KMS-11 (cell line): Measurements from ENCODE around the gene COX19.

Experiments
- H2AFZ ChIP-seq: fragments of 200-600 bp; sonication (generic); 2 replicates; pipeline ENCODE4 v1.6.1; 2016; ENCODE audit warnings: antibody characterized with exemption, mixed run types, low read depth
- H3K27ac ChIP-seq: fragments of 200-600 bp; sonication (generic); 2 replicates; pipeline ENCODE4 v1.6.1; 2016; ENCODE audit warnings: mild to moderate bottlenecking, mixed run types
- H3K27me3 ChIP-seq: fragments of 200-600 bp; sonication (generic); 2 replicates; pipeline ENCODE4 v1.6.1; 2017; ENCODE audit warnings: mild to moderate bottlenecking, low read depth, mixed run types, moderate library complexity; ENCODE audit not compliant: insufficient read depth
- H3K36me3 ChIP-seq: fragments of 200-600 bp; sonication (generic); 2 replicates; pipeline ENCODE4 v1.6.1; 2017; ENCODE audit warnings: mild to moderate bottlenecking, mixed run types; ENCODE audit not compliant: insufficient read depth
- H3K4me1 ChIP-seq: fragments of 200-600 bp; sonication (generic); 2 replicates; pipeline ENCODE4 v1.6.1; 2016; ENCODE audit warnings: mild to moderate bottlenecking, low read depth, mixed run types; ENCODE audit not compliant: poor library complexity, severe bottlenecking
- H3K4me2 ChIP-seq: fragments of 200-600 bp; sonication (generic); 2 replicates; pipeline ENCODE4 v1.7.0; 2016; ENCODE audit warnings: mild to moderate bottlenecking, mixed run types
- H3K4me3 ChIP-seq: fragments of 200-600 bp; sonication (generic); IDR thresholded peaks from 2 replicates; pipeline ENCODE4 v1.6.1; 2017; ENCODE audit warnings: low read depth, low read length, mixed read lengths; ENCODE audit not compliant: insufficient read depth
- H3K79me2 ChIP-seq: fragments of 200-600 bp; sonication (generic); 2 replicates; pipeline ENCODE4 v1.6.1; 2016; ENCODE audit warnings: low read depth, mixed run types; ENCODE audit not compliant: insufficient read depth
- H3K9ac ChIP-seq: fragments of 200-600 bp; sonication (generic); 2 replicates; pipeline ENCODE4 v1.6.1; 2016; ENCODE audit warnings: mild to moderate bottlenecking, mixed run types
- H4K20me1 ChIP-seq: fragments of 200-600 bp; sonication (generic); 2 replicates; pipeline ENCODE4 v1.6.1; 2016; ENCODE audit warnings: mild to moderate bottlenecking, mixed run types; ENCODE audit not compliant: insufficient read depth
- TF ChIP-seq, protein P1 (sequence below): fragments of 200-600 bp; sonication (generic); conservative IDR thresholded peaks from 2 replicates; pipeline ENCODE4 v1.6.1; 2017; ENCODE audit warnings: low read depth, mild to moderate bottlenecking, antibody characterized with exemption, low read length, moderate library complexity, mixed read lengths

The COX19 gene

DNA sequence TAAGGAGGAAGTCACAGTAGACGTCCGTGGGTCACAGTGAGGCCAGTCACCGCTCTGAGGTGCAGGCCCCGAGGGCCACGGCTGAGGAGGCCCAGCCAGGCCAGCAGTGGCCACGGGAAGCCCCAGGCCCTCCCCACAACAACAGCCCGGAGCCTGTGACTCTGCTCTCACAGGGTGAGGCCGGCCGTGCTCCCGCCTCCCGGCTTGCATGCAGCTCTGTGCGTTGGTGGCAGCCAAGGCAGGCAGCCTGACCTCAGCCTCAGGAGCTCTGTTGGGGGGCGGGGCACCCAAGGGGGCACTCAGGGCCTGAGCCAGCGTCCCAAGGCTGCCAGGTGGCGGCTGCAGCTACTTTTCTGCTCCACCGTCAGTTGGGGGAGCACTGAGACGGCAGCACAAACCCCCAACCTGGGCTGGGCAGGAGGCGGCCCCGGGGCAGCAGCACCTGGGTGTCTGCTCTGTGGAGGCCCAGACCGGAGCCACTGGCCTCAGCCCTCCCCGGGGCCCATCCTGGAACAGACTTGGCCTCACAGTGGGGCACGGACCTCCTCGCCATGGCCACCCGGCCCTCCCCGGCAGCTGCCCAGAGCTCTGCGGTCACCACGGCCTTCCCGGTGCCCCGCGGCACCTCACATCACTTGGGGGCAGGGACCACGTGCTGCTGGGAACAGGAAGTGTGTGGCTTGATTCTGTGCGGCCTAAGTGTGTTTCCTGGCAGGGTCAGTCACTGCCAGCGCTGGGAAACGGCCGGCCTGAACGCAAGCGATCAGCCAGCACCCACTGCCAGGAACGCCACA is 20.9 kb upstream of the COX19 start:
- peaks cover 3% of the 10 kb centered on the region for H3K4me1 ChIP-seq
- H3K36me3 ChIP-seq = no peaks in the 10 kb centered on the region
- no peak overlapping the region for H2AFZ ChIP-seq
- H4K20me1 ChIP-seq = no peaks in the 10 kb centered on the region
- H3K4me2 ChIP-seq = no peak overlapping the region
- H3K79me2 ChIP-seq = no peaks in the 10 kb centered on the region
- H3K27ac ChIP-seq = no peak overlapping the region
- TF ChIP-seq, protein P1, sequence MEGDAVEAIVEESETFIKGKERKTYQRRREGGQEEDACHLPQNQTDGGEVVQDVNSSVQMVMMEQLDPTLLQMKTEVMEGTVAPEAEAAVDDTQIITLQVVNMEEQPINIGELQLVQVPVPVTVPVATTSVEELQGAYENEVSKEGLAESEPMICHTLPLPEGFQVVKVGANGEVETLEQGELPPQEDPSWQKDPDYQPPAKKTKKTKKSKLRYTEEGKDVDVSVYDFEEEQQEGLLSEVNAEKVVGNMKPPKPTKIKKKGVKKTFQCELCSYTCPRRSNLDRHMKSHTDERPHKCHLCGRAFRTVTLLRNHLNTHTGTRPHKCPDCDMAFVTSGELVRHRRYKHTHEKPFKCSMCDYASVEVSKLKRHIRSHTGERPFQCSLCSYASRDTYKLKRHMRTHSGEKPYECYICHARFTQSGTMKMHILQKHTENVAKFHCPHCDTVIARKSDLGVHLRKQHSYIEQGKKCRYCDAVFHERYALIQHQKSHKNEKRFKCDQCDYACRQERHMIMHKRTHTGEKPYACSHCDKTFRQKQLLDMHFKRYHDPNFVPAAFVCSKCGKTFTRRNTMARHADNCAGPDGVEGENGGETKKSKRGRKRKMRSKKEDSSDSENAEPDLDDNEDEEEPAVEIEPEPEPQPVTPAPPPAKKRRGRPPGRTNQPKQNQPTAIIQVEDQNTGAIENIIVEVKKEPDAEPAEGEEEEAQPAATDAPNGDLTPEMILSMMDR = no peak
- H3K4me3 ChIP-seq = no peak overlapping the region
- H3K27me3 ChIP-seq = no peaks in the 10 kb centered on the region
- H3K9ac ChIP-seq = no peak overlapping the region

DNA sequence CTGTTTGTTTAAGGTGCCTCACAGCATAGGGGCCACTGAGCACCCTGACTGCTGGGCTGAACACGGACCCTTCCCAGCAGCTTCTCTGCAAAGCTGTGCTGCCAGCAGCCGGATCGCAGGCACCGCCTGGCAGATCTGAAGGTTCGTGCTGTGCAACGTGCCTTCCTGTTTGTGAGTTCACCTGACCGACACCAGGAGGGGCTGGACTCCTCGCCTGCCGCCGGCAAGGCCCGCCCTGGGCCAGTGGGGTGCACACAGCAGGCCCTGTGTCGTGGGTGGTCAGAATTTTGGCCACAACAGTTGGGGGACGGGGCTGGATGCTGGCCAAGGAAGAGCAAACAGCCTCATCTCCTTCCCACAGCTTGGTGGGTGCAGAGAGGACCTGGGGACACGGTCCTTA is 20.2 kb upstream of the COX19 start:
- H3K4me1 ChIP-seq = peaks cover 3% of the 10 kb centered on the region
- no peaks in the 10 kb centered on the region for H3K79me2 ChIP-seq
- no peaks in the 10 kb centered on the region for H4K20me1 ChIP-seq
- H2AFZ ChIP-seq = no peak overlapping the region
- TF ChIP-seq, protein P1 = no peak
- H3K27me3 ChIP-seq = no peaks in the 10 kb centered on the region; the same call in 1 of the 2 replicates
- H3K9ac ChIP-seq = no peak overlapping the region
- H3K27ac ChIP-seq = no peak overlapping the region
- H3K4me2 ChIP-seq = no peak overlapping the region
- no peaks in the 10 kb centered on the region for H3K36me3 ChIP-seq
- H3K4me3 ChIP-seq = no peak overlapping the region

DNA sequence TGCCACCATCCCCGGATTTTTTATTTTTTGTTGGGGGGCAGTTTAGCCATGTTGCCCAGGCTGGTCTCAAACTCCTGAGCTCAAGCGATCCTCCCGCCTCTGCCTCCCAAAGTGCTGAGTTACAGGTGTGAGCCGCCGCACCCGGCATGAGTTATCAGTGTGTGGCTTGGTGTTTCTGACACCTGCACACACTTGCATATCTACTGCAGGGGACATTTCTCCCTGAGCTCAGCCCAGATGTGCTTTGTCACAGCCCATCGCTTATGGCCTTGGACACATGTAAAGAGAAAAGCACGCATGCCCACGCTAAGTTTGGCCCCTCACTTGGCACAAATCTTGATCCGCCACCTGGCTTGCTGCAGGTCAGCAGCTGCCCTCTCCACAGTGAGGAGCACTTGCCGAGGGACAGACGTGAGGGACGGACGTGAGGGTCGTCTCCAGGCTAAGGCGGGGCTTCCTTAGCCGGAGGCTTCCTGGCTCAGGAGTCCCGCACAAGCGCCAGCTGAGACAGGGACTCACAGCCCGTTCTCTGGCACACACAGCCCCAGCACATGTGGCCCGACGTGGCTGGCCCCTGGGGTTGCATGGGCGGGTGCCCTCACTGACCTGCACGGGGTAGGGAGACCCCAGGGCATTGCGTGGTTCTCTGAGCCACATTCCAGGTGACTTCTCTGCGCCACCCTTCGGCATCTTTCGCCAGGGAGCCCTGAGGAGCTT is 19.4 kb upstream of the COX19 start:
- Histone ChIP-seq H2AFZ (no peak overlapping the region), H4K20me1 (no peaks in the 10 kb centered on the region), H3K36me3 (no peaks in the 10 kb centered on the region), H3K4me3 (no peak overlapping the region), H3K4me2 (no peak overlapping the region), H3K9ac (no peak overlapping the region), H3K79me2 (no peaks in the 10 kb centered on the region), H3K27ac (no peak overlapping the region), H3K27me3 (no peaks in the 10 kb centered on the region; the same call in 1 of the 2 replicates), H3K4me1 (peaks cover 3% of the 10 kb centered on the region)
- TF ChIP-seq, protein P1 = no peak

DNA sequence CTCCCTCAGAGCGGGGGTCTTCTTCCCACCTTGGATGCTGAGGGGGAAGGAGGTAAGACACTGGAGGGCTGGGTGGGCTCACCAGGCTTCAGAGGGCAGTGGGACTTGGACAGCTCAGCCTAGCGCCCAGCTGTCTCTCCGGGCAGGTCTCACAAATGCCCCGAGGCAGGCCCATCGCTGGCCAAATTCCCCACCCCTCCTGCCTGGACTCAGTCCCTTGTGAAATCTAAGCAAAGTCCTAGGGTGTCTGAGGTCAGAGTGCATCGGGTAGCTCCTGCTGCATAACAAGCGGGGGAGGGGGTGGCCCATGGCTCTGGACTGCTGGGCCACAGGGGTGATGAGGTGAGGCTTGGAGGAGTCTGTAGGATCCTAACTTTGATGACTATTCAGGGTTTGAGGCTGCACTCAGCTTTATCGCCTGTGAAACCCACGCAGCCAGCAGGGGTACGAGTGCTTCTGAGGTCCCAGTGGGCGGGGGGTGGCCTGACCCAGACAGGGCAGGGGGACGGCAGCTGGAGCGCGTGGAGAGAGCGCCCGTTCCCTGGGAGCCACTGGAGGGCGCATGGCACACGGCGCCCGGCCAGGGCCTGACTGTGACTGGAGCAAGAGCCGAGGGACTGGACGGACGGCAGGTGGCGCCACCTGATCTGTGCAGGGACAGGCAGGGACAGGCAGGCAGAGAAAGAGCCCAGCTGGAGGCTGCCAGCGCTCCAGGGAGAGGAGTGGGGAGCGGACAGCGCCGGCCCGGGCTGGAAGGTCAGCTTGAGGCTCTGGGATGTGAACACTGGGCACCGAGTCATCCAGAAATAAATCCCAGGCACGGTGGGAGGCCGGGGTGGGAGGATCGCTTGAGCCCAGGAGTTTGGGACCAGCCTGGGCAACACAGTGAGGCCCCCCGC is 17.6 kb upstream of the COX19 start:
- Histone ChIP-seq H3K27ac (no peak overlapping the region), H3K79me2 (no peaks in the 10 kb centered on the region), H3K4me3 (no peak overlapping the region), H3K4me1 (peaks cover 3% of the 10 kb centered on the region), H3K4me2 (no peak overlapping the region), H3K27me3 (peaks cover 4% of the 10 kb centered on the region; the same call in 1 of the 2 replicates), H4K20me1 (no peaks in the 10 kb centered on the region), H3K9ac (no peak overlapping the region), H2AFZ (no peak overlapping the region), H3K36me3 (no peaks in the 10 kb centered on the region)
- TF ChIP-seq, protein P1 = peak; percentile 96
